Neural cell (in vitro differentiated cells): ENCODE results near the gene ASCC1. TPM values are rescaled to one million over a fixed set of nuclear protein-coding genes. Genes with fewer than 3 reads are reported as not detected.
A peak's percentile ranks its signal among the peaks of the same experiment; 100 is the strongest.

Source experiments
- H2AFZ ChIP-seq: fragments of 200-600, 300-800 bp; sonication (generic), shearing (Covaris generic); 2 replicates; pipeline ENCODE4 v1.6.0; 2014; ENCODE audit warnings: low read depth, mild to moderate bottlenecking, antibody characterized with exemption, low read length, moderate library complexity
- H3F3A ChIP-seq: fragments of 200-600 bp; shearing (Covaris generic); 2 replicates; pipeline ENCODE4 v1.6.1; 2016; ENCODE audit warnings: mild to moderate bottlenecking, moderate library complexity, mixed read lengths, antibody characterized with exemption, low read length; ENCODE audit not compliant: insufficient read depth, poor library complexity, severe bottlenecking
- H3K27ac ChIP-seq: fragments of 200-600, 300-800 bp; sonication (generic), shearing (Covaris generic); 2 replicates; pipeline ENCODE4 v1.5.1; 2014; ENCODE audit warnings: mild to moderate bottlenecking, low read length, moderate library complexity
- H3K27me3 ChIP-seq: fragments of 300-800, 200-600 bp; sonication (generic), shearing (Covaris generic); 2 replicates; pipeline ENCODE4 v1.6.0; 2014; ENCODE audit warnings: mild to moderate bottlenecking, low read depth, low read length, moderate library complexity; ENCODE audit not compliant: insufficient read depth
- H3K36me3 ChIP-seq: fragments of 300-800, 200-600 bp; sonication (generic), shearing (Covaris generic); 2 replicates; pipeline ENCODE4 v1.5.1; 2014; ENCODE audit warnings: mild to moderate bottlenecking, antibody characterized with exemption, low read length, moderate library complexity; ENCODE audit not compliant: insufficient read depth
- H3K4me2 ChIP-seq: fragments of 300-800, 200-600 bp; sonication (generic), shearing (Covaris generic); 2 replicates; pipeline ENCODE4 v1.6.0; 2014; ENCODE audit warnings: mild to moderate bottlenecking, low read length
- H3K4me3 ChIP-seq: fragments of 300-800, 200-600 bp; sonication (generic), shearing (Covaris generic); 2 replicates; pipeline ENCODE4 v1.5.1; 2014; ENCODE audit warnings: mild to moderate bottlenecking, low read length, moderate library complexity
- H3K79me2 ChIP-seq: fragments of 200-600 bp; shearing (Covaris generic); replicated peaks from 2 replicates; pipeline ENCODE4 v1.6.0; 2014; ENCODE audit warnings: mild to moderate bottlenecking, low read length, moderate library complexity; ENCODE audit not compliant: insufficient read depth
- H3K9ac ChIP-seq: fragments of 300-800, 200-600 bp; sonication (generic), shearing (Covaris generic); 2 replicates; pipeline ENCODE4 v1.6.1; 2016; ENCODE audit warnings: mild to moderate bottlenecking, low read length, mixed read lengths
- H3K9me2 ChIP-seq: fragments of 200-600 bp; shearing (Covaris generic); 2 replicates; pipeline ENCODE4 v1.6.1; 2016; ENCODE audit warnings: mild to moderate bottlenecking, low read length, mixed read lengths; ENCODE audit not compliant: insufficient read depth
- H3K9me3 ChIP-seq: fragments of 200-600, 300-800 bp; sonication (generic), shearing (Covaris generic); 2 replicates; pipeline ENCODE4 v1.6.1; 2016; ENCODE audit warnings: mild to moderate bottlenecking, mixed run types, low read length, moderate library complexity, mixed read lengths
- H4K20me1 ChIP-seq: fragments of 200-600 bp; shearing (Covaris generic); 2 replicates; pipeline ENCODE4 v1.6.1; 2016; ENCODE audit warnings: mild to moderate bottlenecking, mixed run types; ENCODE audit not compliant: insufficient read depth
- EP300 ChIP-seq: fragments of 450-650 bp; conservative IDR thresholded peaks from 2 replicates; pipeline ENCODE4 v1.6.1; 2014; ENCODE audit warnings: antibody characterized with exemption, mild to moderate bottlenecking, moderate library complexity; ENCODE audit not compliant: poor library complexity, severe bottlenecking
- EZH2 ChIP-seq: fragments of 200-600, 300-800 bp; shearing (Covaris generic), sonication (generic); IDR thresholded peaks from 2 replicates; pipeline ENCODE4 v1.6.1; 2014; ENCODE audit warnings: antibody characterized with exemption, low read length, borderline replicate concordance, mild to moderate bottlenecking; ENCODE audit not compliant: insufficient read depth, poor library complexity, severe bottlenecking
- MXI1 ChIP-seq: fragments of 450-650 bp; conservative IDR thresholded peaks from 2 replicates; pipeline ENCODE4 v1.6.1; 2014; ENCODE audit warnings: antibody characterized with exemption, mild to moderate bottlenecking; ENCODE audit not compliant: poor library complexity, severe bottlenecking
- POLR2AphosphoS5 ChIP-seq: IDR thresholded peaks from 2 replicates; pipeline ENCODE4 v1.6.1; 2012
- RAD21 ChIP-seq: fragments of 450-650 bp; conservative IDR thresholded peaks from 2 replicates; pipeline ENCODE4 v1.6.1; 2014; ENCODE audit warnings: antibody characterized with exemption, mild to moderate bottlenecking, moderate library complexity
- REST ChIP-seq: IDR thresholded peaks from 2 replicates; pipeline ENCODE4 v1.6.1; 2012; ENCODE audit warnings: borderline replicate concordance
- SMC3 ChIP-seq: fragments of 450-650 bp; conservative IDR thresholded peaks from 2 replicates; pipeline ENCODE4 v1.6.1; 2014; ENCODE audit warnings: antibody characterized with exemption, mild to moderate bottlenecking, moderate library complexity; ENCODE audit not compliant: poor library complexity
- TAF1 ChIP-seq: IDR thresholded peaks from 2 replicates; pipeline ENCODE4 v1.6.1; 2012; ENCODE audit warnings: low read depth
- polyA minus RNA-seq: library from RNA; depleted of rRNA, polyadenylated mRNA; stranded (reverse); fragments of >200 nt; gene quantifications from 2 replicates; pipeline ENCODE4 v1.2.3, GENCODE V29; 2014
- polyA plus RNA-seq: library from polyadenylated mRNA; depleted of rRNA; stranded (reverse); fragments of >200 nt; gene quantifications from 2 replicates; pipeline ENCODE4 v1.2.3, GENCODE V29; 2014
- TF ChIP-seq, protein P1 (sequence below): fragments of 450-650 bp; IDR thresholded peaks from 2 replicates; pipeline ENCODE4 v1.5.1; 2014; ENCODE audit warnings: antibody characterized with exemption, mild to moderate bottlenecking, moderate library complexity; ENCODE audit not compliant: poor library complexity, severe bottlenecking

ASCC1 gene, protein sequence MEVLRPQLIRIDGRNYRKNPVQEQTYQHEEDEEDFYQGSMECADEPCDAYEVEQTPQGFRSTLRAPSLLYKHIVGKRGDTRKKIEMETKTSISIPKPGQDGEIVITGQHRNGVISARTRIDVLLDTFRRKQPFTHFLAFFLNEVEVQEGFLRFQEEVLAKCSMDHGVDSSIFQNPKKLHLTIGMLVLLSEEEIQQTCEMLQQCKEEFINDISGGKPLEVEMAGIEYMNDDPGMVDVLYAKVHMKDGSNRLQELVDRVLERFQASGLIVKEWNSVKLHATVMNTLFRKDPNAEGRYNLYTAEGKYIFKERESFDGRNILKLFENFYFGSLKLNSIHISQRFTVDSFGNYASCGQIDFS
- 39.6 and 41.1 TPM in 2 replicates for polyA plus RNA-seq
- polyA minus RNA-seq = 49.2 and 52.3 TPM in 2 replicates

GRCh38 chr10:72215611-72216549 is at the start of gene ASCC1, which contains the start of gene ANAPC16:
TSS of gene ASCC1 (minus strand) at chr10:72216276. CDS start at chr10:72213298, 2,978 bp downstream.
TSS of gene ANAPC16 (plus strand) at chr10:72216012. CDS start at chr10:72223915, 7,903 bp downstream.
- Histone ChIP-seq H3K79me2 (peaks cover 16% of the 10 kb centered on the region), H3K27ac (peak within 1 kb of the TSS; percentile 98), H3K9me3 (no peaks in the 10 kb centered on the region), H3F3A (no peaks in the 10 kb centered on the region), H3K36me3 (no peaks in the 10 kb centered on the region), H3K9me2 (no peaks in the 10 kb centered on the region), H3K9ac (peak within 1 kb of the TSS; percentile 94), H3K4me2 (peak within 1 kb of the TSS; percentile 96), H4K20me1 (no peaks in the 10 kb centered on the region), H3K27me3 (no peaks in the 10 kb centered on the region), H2AFZ (peak within 1 kb of the TSS; percentile 81), H3K4me3 (peak within 1 kb of the TSS; percentile 71)
- no peak for TF ChIP-seq EZH2
- TF ChIP-seq RAD21 = peak; percentile 71
- TF ChIP-seq POLR2AphosphoS5 = peak; percentile 98
- TF ChIP-seq SMC3 = peak; percentile 74
- peak; percentile 74 for TF ChIP-seq EP300
- TF ChIP-seq, protein P1, sequence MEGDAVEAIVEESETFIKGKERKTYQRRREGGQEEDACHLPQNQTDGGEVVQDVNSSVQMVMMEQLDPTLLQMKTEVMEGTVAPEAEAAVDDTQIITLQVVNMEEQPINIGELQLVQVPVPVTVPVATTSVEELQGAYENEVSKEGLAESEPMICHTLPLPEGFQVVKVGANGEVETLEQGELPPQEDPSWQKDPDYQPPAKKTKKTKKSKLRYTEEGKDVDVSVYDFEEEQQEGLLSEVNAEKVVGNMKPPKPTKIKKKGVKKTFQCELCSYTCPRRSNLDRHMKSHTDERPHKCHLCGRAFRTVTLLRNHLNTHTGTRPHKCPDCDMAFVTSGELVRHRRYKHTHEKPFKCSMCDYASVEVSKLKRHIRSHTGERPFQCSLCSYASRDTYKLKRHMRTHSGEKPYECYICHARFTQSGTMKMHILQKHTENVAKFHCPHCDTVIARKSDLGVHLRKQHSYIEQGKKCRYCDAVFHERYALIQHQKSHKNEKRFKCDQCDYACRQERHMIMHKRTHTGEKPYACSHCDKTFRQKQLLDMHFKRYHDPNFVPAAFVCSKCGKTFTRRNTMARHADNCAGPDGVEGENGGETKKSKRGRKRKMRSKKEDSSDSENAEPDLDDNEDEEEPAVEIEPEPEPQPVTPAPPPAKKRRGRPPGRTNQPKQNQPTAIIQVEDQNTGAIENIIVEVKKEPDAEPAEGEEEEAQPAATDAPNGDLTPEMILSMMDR = peak; percentile 39
- TF ChIP-seq TAF1 = peak; percentile 77
- peak; percentile 94 for TF ChIP-seq REST
- TF ChIP-seq MXI1 = peak; percentile 93

DNA sequence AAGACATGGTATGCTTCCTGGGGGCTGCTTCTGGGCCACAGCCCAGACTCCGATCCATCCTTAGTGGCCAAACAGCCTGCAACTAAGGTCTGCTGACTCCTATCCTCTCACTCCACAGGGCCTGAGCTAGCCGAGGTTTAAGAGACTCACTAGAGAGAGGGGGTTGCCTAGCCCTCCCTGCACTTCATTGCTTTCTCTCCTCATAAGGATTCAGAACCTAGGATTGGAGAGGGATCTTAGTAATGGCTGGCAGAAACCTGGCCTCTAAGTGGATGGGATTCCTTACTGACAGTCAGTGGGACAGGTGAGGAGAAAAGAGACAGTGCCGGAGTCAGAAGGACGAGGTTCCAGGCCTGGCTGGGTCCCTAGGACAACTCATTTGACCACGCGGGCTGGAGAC is 49.4 kb upstream of the ASCC1 start:
- H3F3A ChIP-seq = peaks cover 3% of the 10 kb centered on the region
- H3K36me3 ChIP-seq = no peaks in the 10 kb centered on the region
- H3K79me2 ChIP-seq = no peaks in the 10 kb centered on the region
- no peak overlapping the region for H3K4me2 ChIP-seq
- no peak overlapping the region for H2AFZ ChIP-seq
- no peak overlapping the region for H3K27ac ChIP-seq
- no peak overlapping the region for H3K9ac ChIP-seq
- H3K9me2 ChIP-seq = no peaks in the 10 kb centered on the region
- no peaks in the 10 kb centered on the region for H3K27me3 ChIP-seq
- TF ChIP-seq MXI1 (no peak), POLR2AphosphoS5 (no peak), EP300 (no peak), RAD21 (no peak), TAF1 (no peak), SMC3 (no peak), REST (no peak), EZH2 (no peak)
- TF ChIP-seq, protein P1 = no peak
- H3K4me3 ChIP-seq = no peak overlapping the region
- no peaks in the 10 kb centered on the region for H4K20me1 ChIP-seq
- H3K9me3 ChIP-seq = no peaks in the 10 kb centered on the region
